Breast epithelium (tissue), 3 donors: ENCODE results near the gene XIRP2.

Source experiments
- POLR2A ChIP-seq: fragments of 450-650 bp; IDR thresholded peaks from one replicate; pipeline ENCODE4 v1.6.1; 2016; ENCODE audit warnings: antibody characterized with exemption, mild to moderate bottlenecking, moderate library complexity
- POLR2AphosphoS5 ChIP-seq, 3 donors: sonication (generic); formaldehyde crosslinking; IDR thresholded peaks; one replicate each; pipeline ENCODE4 v1.6.1; 2017; ENCODE audit warnings: antibody characterized with exemption in 3 of 3
- TF ChIP-seq, protein P1 (sequence below), 3 donors: fragments of 450-650 bp; IDR thresholded peaks; one replicate each; pipeline ENCODE4 v1.5.1; 2016 to 2017; ENCODE audit warnings: antibody characterized with exemption in 3 of 3, mild to moderate bottlenecking in 3 of 3, moderate library complexity in 3 of 3

DNA sequence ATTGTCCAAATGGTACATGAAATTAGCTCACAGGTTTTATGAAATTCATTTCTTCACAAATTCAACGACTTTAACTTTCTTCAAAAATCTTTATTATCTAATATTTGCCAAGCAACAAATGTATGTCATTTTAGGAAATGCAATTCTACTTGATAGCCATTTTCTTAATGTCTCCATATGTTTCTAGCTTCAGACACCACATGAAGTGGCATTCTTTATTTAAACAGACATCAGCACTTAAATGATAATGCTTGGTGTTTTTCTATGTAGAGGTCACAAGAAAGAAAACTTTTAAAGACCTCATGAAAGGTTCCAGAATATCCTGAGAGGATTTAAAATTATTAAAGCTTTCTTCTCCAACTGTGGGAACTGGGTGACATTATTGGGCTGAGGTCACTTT, 44.2 kb upstream of the XIRP2 start:
- TF ChIP-seq POLR2AphosphoS5 (IDR thresholded peaks at IDR 0.05) = no peak
- TF ChIP-seq POLR2A = no peak
- TF ChIP-seq, protein P1, sequence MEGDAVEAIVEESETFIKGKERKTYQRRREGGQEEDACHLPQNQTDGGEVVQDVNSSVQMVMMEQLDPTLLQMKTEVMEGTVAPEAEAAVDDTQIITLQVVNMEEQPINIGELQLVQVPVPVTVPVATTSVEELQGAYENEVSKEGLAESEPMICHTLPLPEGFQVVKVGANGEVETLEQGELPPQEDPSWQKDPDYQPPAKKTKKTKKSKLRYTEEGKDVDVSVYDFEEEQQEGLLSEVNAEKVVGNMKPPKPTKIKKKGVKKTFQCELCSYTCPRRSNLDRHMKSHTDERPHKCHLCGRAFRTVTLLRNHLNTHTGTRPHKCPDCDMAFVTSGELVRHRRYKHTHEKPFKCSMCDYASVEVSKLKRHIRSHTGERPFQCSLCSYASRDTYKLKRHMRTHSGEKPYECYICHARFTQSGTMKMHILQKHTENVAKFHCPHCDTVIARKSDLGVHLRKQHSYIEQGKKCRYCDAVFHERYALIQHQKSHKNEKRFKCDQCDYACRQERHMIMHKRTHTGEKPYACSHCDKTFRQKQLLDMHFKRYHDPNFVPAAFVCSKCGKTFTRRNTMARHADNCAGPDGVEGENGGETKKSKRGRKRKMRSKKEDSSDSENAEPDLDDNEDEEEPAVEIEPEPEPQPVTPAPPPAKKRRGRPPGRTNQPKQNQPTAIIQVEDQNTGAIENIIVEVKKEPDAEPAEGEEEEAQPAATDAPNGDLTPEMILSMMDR (IDR thresholded peaks at IDR 0.05) = no peak
